ENCODE results near the gene HSPA1B.
"Not testable (repeated sequence)": the region's sequence is repeated elsewhere in the genome, so short reads cannot be mapped to it uniquely, and the experiment has no call there.

HSPA1B gene

GRCh38 chr6:31811645-31812044, 15.9 kb upstream of the HSPA1B start:
- POLR2A ChIA-PET: interaction anchor here (0.5 kb wide), 1 partner anchor 84 kb away, joined by 3 read pairs; no protein-coding TSS in a partner anchor
- 96% methylated on average over 12 of the region's 12 CpGs for WGBS (ENCODE audit: insufficient coverage)
- no peaks in the 10 kb centered on the region for H3K9me3 ChIP-seq (ENCODE audit: control extremely low read depth in 1 of 5, control insufficient read depth in 4 of 5, insufficient read depth in 2 of 5, low read depth in 1 of 5, low read length in 4 of 5)
- peaks cover 8 to 27% (median 11%) of the 10 kb centered on the region in 4 experiments for H3K4me1 ChIP-seq (ENCODE audit: control extremely low read depth in 1 of 4, control insufficient read depth in 4 of 4, insufficient read depth in 4 of 4, low read length in 3 of 4)
- no peaks in the 10 kb centered on the region for H3K27me3 ChIP-seq (replicated peaks in 2 of 5; ENCODE audit: control insufficient read depth in 4 of 5, insufficient read depth in 5 of 5, low read length in 4 of 5)
- DNase-seq: no peak
- H3K4me3 ChIP-seq (ENCODE audit: control insufficient read depth in 1 of 7, extremely low read depth in 1 of 7, insufficient read depth in 4 of 7, low read depth in 2 of 7, low read length in 6 of 7): no peak overlapping the region
- H3K36me3 ChIP-seq (ENCODE audit: control insufficient read depth in 4 of 4, insufficient read depth in 4 of 4, low read length in 3 of 4): no peaks in the 10 kb centered on the region
- CTCF ChIA-PET: interaction anchor here (0.6 to 3.9 kb wide), 5 partner anchors 13 to 132 kb away, joined by 3 to 13 read pairs (median 4); partner anchors contain the start of genes ABHD16A and VARS1
- H3K27ac ChIP-seq (ENCODE audit: insufficient read depth in 1 of 2, low read depth in 1 of 2, low read length in 2 of 2, poor library complexity in 1 of 2, severe bottlenecking in 2 of 2): no peak overlapping the region

GRCh38 chr6:31813465-31813849, 14.1 kb upstream of the HSPA1B start:
- Histone ChIP-seq H3K9me3 (ENCODE audit: control extremely low read depth in 1 of 5, control insufficient read depth in 4 of 5, insufficient read depth in 2 of 5, low read depth in 1 of 5, low read length in 4 of 5) (no peaks in the 10 kb centered on the region), H3K4me3 (ENCODE audit: control insufficient read depth in 1 of 7, extremely low read depth in 1 of 7, insufficient read depth in 4 of 7, low read depth in 2 of 7, low read length in 6 of 7) (peak overlapping the region in 3 of 7 experiments; percentile 28 to 95 (median 91)), H3K4me1 (ENCODE audit: control extremely low read depth in 1 of 4, control insufficient read depth in 4 of 4, insufficient read depth in 4 of 4, low read length in 3 of 4) (peaks cover 10 to 35% (median 17%) of the 10 kb centered on the region in 4 experiments), H3K27ac (ENCODE audit: insufficient read depth in 1 of 2, low read depth in 1 of 2, low read length in 2 of 2, poor library complexity in 1 of 2, severe bottlenecking in 2 of 2) (peak overlapping the region in 1 of 2 experiments; percentile 83), H3K36me3 (ENCODE audit: control insufficient read depth in 4 of 4, insufficient read depth in 4 of 4, low read length in 3 of 4) (no peaks in the 10 kb centered on the region), H3K27me3 (replicated peaks in 2 of 5; ENCODE audit: control insufficient read depth in 4 of 5, insufficient read depth in 5 of 5, low read length in 4 of 5) (no peaks in the 10 kb centered on the region)
- 100% methylated on average over 2 of the region's 7 CpGs for WGBS (ENCODE audit: insufficient coverage)
- ChIA-PET CTCF (interaction anchor here (0.6 to 3.9 kb wide), 9 partner anchors 13 to 92 kb away, joined by 3 to 13 read pairs (median 5); partner anchors contain the start of genes LY6G6C and VARS1), POLR2A (interaction anchor here (1.2 to 1.5 kb wide), 2 partner anchors 13 to 198 kb away, joined by 3 to 4 read pairs; partner anchors contain the start of gene HSPA1B)
- DNase-seq: no peak

GRCh38 chr6:31814677-31815024, 12.9 kb upstream of the HSPA1B start:
- peak overlapping the region; percentile 58 to 83 for H3K27ac ChIP-seq (ENCODE audit: insufficient read depth in 1 of 2, low read depth in 1 of 2, low read length in 2 of 2, poor library complexity in 1 of 2, severe bottlenecking in 2 of 2)
- H3K36me3 ChIP-seq (ENCODE audit: control insufficient read depth in 4 of 4, insufficient read depth in 4 of 4, low read length in 3 of 4): no peaks in the 10 kb centered on the region
- peaks cover 16 to 38% (median 24%) of the 10 kb centered on the region in 4 experiments for H3K4me1 ChIP-seq (ENCODE audit: control extremely low read depth in 1 of 4, control insufficient read depth in 4 of 4, insufficient read depth in 4 of 4, low read length in 3 of 4)
- POLR2A ChIA-PET: interaction anchor here (0.7 to 1.9 kb wide), 7 partner anchors 8 to 111 kb away, joined by 3 to 14 read pairs (median 4); partner anchors contain the start of genes ABHD16A, HSPA1B, LSM2 and VARS1
- no peaks in the 10 kb centered on the region for H3K9me3 ChIP-seq (ENCODE audit: control extremely low read depth in 1 of 5, control insufficient read depth in 4 of 5, insufficient read depth in 2 of 5, low read depth in 1 of 5, low read length in 4 of 5)
- DNase-seq: peak; percentile 80 to 86 (median 83)
- H3K27me3 ChIP-seq (replicated peaks in 2 of 5; ENCODE audit: control insufficient read depth in 4 of 5, insufficient read depth in 5 of 5, low read length in 4 of 5): no peaks in the 10 kb centered on the region
- WGBS (ENCODE audit: insufficient coverage): 0% methylated on average over 9 of the region's 13 CpGs
- H3K4me3 ChIP-seq (ENCODE audit: control insufficient read depth in 1 of 7, extremely low read depth in 1 of 7, insufficient read depth in 4 of 7, low read depth in 2 of 7, low read length in 6 of 7): peak overlapping the region; percentile 35 to 95 (median 82)
- CTCF ChIA-PET: interaction anchor here (1.0 to 3.9 kb wide), 8 partner anchors 11 to 85 kb away, joined by 3 to 13 read pairs (median 6); partner anchors contain the start of genes HSPA1B and VARS1

- no peaks in the 10 kb centered on the region for H3K9me3 ChIP-seq (ENCODE audit: control extremely low read depth in 1 of 5, control insufficient read depth in 4 of 5, insufficient read depth in 2 of 5, low read depth in 1 of 5, low read length in 4 of 5)
- ChIA-PET CTCF (interaction anchor here (0.7 to 3.9 kb wide), 8 partner anchors 10 to 85 kb away, joined by 3 to 13 read pairs (median 4); partner anchors contain the start of genes DDAH2, HSPA1B and VARS1), POLR2A (interaction anchor here (0.8 to 1.9 kb wide), 4 partner anchors 9 to 19 kb away, joined by 4 to 14 read pairs (median 6); partner anchors contain the start of genes HSPA1B, LSM2 and VARS1)
- peak within 1 kb of the TSS; percentile 69 to 98 (median 88) for H3K4me3 ChIP-seq (ENCODE audit: control insufficient read depth in 1 of 7, extremely low read depth in 1 of 7, insufficient read depth in 4 of 7, low read depth in 2 of 7, low read length in 6 of 7)
- DNase-seq: peak; percentile 86 to 91 (median 90)
- H3K36me3 ChIP-seq (ENCODE audit: control insufficient read depth in 4 of 4, insufficient read depth in 4 of 4, low read length in 3 of 4): no peaks in the 10 kb centered on the region
- WGBS (ENCODE audit: insufficient coverage): 0% methylated on average over 34 of the region's 56 CpGs
- H3K4me1 ChIP-seq (ENCODE audit: control extremely low read depth in 1 of 4, control insufficient read depth in 4 of 4, insufficient read depth in 4 of 4, low read length in 3 of 4): peaks cover 16 to 38% (median 27%) of the 10 kb centered on the region in 4 experiments
- H3K27ac ChIP-seq (ENCODE audit: insufficient read depth in 1 of 2, low read depth in 1 of 2, low read length in 2 of 2, poor library complexity in 1 of 2, severe bottlenecking in 2 of 2): peak within 1 kb of the TSS; percentile 58 to 83
- no peaks in the 10 kb centered on the region for H3K27me3 ChIP-seq (replicated peaks in 2 of 5; ENCODE audit: control insufficient read depth in 4 of 5, insufficient read depth in 5 of 5, low read length in 4 of 5)
These were observed 12.3 kb upstream of the HSPA1B start, which contains the start of the genes HSPA1A and HSPA1L for GRCh38 chr6:31815025-31815838. HSPA1A (plus strand) TSS chr6:31815543; CDS start chr6:31815757, 214 bp downstream. HSPA1L (minus strand) TSS chr6:31815283; CDS start chr6:31811972, 3,311 bp downstream.

GRCh38 chr6:31817133-31817928, 10.2 kb upstream of the HSPA1B start:
- ChIA-PET CTCF (interaction anchor here (1.0 to 1.7 kb wide), 8 partner anchors 8 to 258 kb away, joined by 3 to 6 read pairs (median 4); partner anchors contain the start of gene LSM2), POLR2A (interaction anchor here (0.7 to 1.4 kb wide), 3 partner anchors 14 to 78 kb away, joined by 3 to 4 read pairs (median 3); partner anchors contain the start of gene VARS1)
- H3K9me3 ChIP-seq (ENCODE audit: control extremely low read depth in 1 of 5, control insufficient read depth in 4 of 5, insufficient read depth in 2 of 5, low read depth in 1 of 5, low read length in 4 of 5); H3K36me3 ChIP-seq (ENCODE audit: control insufficient read depth in 4 of 4, insufficient read depth in 4 of 4, low read length in 3 of 4); H3K27me3 ChIP-seq (replicated peaks in 2 of 5; ENCODE audit: control insufficient read depth in 4 of 5, insufficient read depth in 5 of 5, low read length in 4 of 5): not testable (repeated sequence)
- 25% methylated on average over 4 of the region's 37 CpGs for WGBS (ENCODE audit: insufficient coverage)
- DNase-seq: peak in 1 of 3 donors; percentile 53
- Histone ChIP-seq H3K4me1 (ENCODE audit: control extremely low read depth in 1 of 4, control insufficient read depth in 4 of 4, insufficient read depth in 4 of 4, low read length in 3 of 4) (peaks cover 24 to 55% (median 38%) of the 10 kb centered on the region in 4 experiments), H3K27ac (ENCODE audit: insufficient read depth in 1 of 2, low read depth in 1 of 2, low read length in 2 of 2, poor library complexity in 1 of 2, severe bottlenecking in 2 of 2) (peak overlapping the region; percentile 46 to 67), H3K4me3 (ENCODE audit: control insufficient read depth in 1 of 7, extremely low read depth in 1 of 7, insufficient read depth in 4 of 7, low read depth in 2 of 7, low read length in 6 of 7) (peak overlapping the region in 6 of 7 experiments; percentile 59 to 83 (median 70))

- H3K9me3 ChIP-seq (ENCODE audit: control extremely low read depth in 1 of 5, control insufficient read depth in 4 of 5, insufficient read depth in 2 of 5, low read depth in 1 of 5, low read length in 4 of 5); H3K27me3 ChIP-seq (replicated peaks in 2 of 5; ENCODE audit: control insufficient read depth in 4 of 5, insufficient read depth in 5 of 5, low read length in 4 of 5); DNase-seq; H3K36me3 ChIP-seq (ENCODE audit: control insufficient read depth in 4 of 4, insufficient read depth in 4 of 4, low read length in 3 of 4): not testable (repeated sequence)
- H3K27ac ChIP-seq (ENCODE audit: insufficient read depth in 1 of 2, low read depth in 1 of 2, low read length in 2 of 2, poor library complexity in 1 of 2, severe bottlenecking in 2 of 2): peak overlapping the region; percentile 46 to 67
- ChIA-PET POLR2A (interaction anchor here (0.7 to 1.4 kb wide), 3 partner anchors 15 to 79 kb away, joined by 3 to 4 read pairs (median 3); partner anchors contain the start of gene VARS1), CTCF (interaction anchor here (1.0 to 2.6 kb wide), 11 partner anchors 9 to 259 kb away, joined by 3 to 9 read pairs (median 4); partner anchors contain the start of gene LSM2)
- H3K4me1 ChIP-seq (ENCODE audit: control extremely low read depth in 1 of 4, control insufficient read depth in 4 of 4, insufficient read depth in 4 of 4, low read length in 3 of 4): peaks cover 30 to 62% (median 43%) of the 10 kb centered on the region in 4 experiments
- 25% methylated on average over 2 of the region's 8 CpGs for WGBS (ENCODE audit: insufficient coverage)
- peak overlapping the region in 6 of 7 experiments; percentile 59 to 83 (median 70) for H3K4me3 ChIP-seq (ENCODE audit: control insufficient read depth in 1 of 7, extremely low read depth in 1 of 7, insufficient read depth in 4 of 7, low read depth in 2 of 7, low read length in 6 of 7)
These were observed 9.5 kb upstream of the HSPA1B start for GRCh38 chr6:31817929-31818511.
